Tongue (tissue), 2 donors: ENCODE results near the gene MXD4. TPM values are rescaled to one million over a fixed set of nuclear protein-coding genes. Genes with fewer than 3 reads are reported as not detected.
"Not testable (repeated sequence)": the region's sequence is repeated elsewhere in the genome, so short reads cannot be mapped to it uniquely, and the experiment has no call there.

Source experiments
- DNase-seq: peaks from one replicate; pipeline ENCODE4 v3.0.0-alpha.2; 2015
- total RNA-seq: library from RNA; depleted of rRNA; stranded (reverse); fragments of >200 nt; gene quantifications from one replicate; pipeline ENCODE4 v1.2.3, GENCODE V29; 2014

MXD4 gene
- total RNA-seq, 1 donor from 2014 or later = 34.0 TPM

- DNase-seq = not testable (repeated sequence)
Observed at GRCh38 chr4:2275044-2275397, 13.1 kb upstream of the MXD4 start.

GRCh38 chr4:2274320-2275043, 12.6 kb upstream of the MXD4 start:
- no peak for DNase-seq

GRCh38 chr4:2273657-2274319, 11.9 kb upstream of the MXD4 start:
- DNase-seq = no peak

GRCh38 chr4:2273221-2273620, 11.3 kb upstream of the MXD4 start:
- no peak for DNase-seq

GRCh38 chr4:2272828-2273120, 10.9 kb upstream of the MXD4 start:
- DNase-seq = no peak

GRCh38 chr4:2272026-2272827, 10.3 kb upstream of the MXD4 start:
- no peak for DNase-seq

- DNase-seq = no peak
Observed at GRCh38 chr4:2271279-2272025, 9.5 kb upstream of the MXD4 start.

- DNase-seq = no peak
Observed at GRCh38 chr4:2270341-2271165, 8.6 kb upstream of the MXD4 start.

GRCh38 chr4:2269618-2270163, 7.8 kb upstream of the MXD4 start:
- DNase-seq = peak; percentile 39

GRCh38 chr4:2269206-2269531, 7.3 kb upstream of the MXD4 start:
- DNase-seq = no peak

GRCh38 chr4:2268357-2269205, 6.7 kb upstream of the MXD4 start:
- DNase-seq = no peak

- DNase-seq = no peak
Observed at GRCh38 chr4:2267841-2268240, 5.9 kb upstream of the MXD4 start.

GRCh38 chr4:2267320-2267811, 5.5 kb upstream of the MXD4 start:
- DNase-seq = no peak

GRCh38 chr4:2266821-2267220, 4.9 kb upstream of the MXD4 start:
- DNase-seq = no peak

- DNase-seq = peak; percentile 67
Observed at GRCh38 chr4:2266181-2266580, 4.3 kb upstream of the MXD4 start.

GRCh38 chr4:2265113-2266110, 3.5 kb upstream of the MXD4 start:
- no peak for DNase-seq

GRCh38 chr4:2264481-2265041, 2.7 kb upstream of the MXD4 start:
- no peak for DNase-seq

GRCh38 chr4:2263926-2264321, 2.0 kb upstream of the MXD4 start:
- no peak for DNase-seq

GRCh38 chr4:2262944-2263250, 988 bp upstream of the MXD4 start:
- no peak for DNase-seq
